Activated CD8-positive, alpha-beta T cell treated with anti-CD3 and anti-CD28 coated beads for 36 hours (primary cell): ENCODE measurements around the gene TCEAL4. TPM values are rescaled to one million over a fixed set of nuclear protein-coding genes. Genes with fewer than 3 reads are reported as not detected.

Source experiments
- ATAC-seq: fragments of 200-7000 bp; cut with Tn5 transposase; one replicate; pipeline ENCODE4 v1.10.0; 2021; ENCODE audit warnings: mild to moderate bottlenecking, moderate library complexity
- CTCF ChIA-PET: fragments of 350-600 bp; sonication (Branson Sonifier 250); formaldehyde crosslinking; loops from one replicate; lab custom pipeline; 2021; ENCODE audit warnings: antibody characterized with exemption; lab: Charles Lee
- POLR2A ChIA-PET: fragments of 350-600 bp; sonication (Branson Sonifier 250); formaldehyde crosslinking; loops from one replicate; lab custom pipeline; 2021; ENCODE audit warnings: antibody characterized with exemption; lab: Charles Lee
- DNase-seq: peaks from one replicate; pipeline ENCODE4 v3.0.0-alpha.2; 2020
- H3K27ac Mint-ChIP-seq: one replicate; pipeline ENCODE4 v1.8.0; 2021; ENCODE audit warnings: mild to moderate bottlenecking, mixed read lengths
- H3K27me3 Mint-ChIP-seq: one replicate; pipeline ENCODE4 v1.8.0; 2021; ENCODE audit warnings: mixed read lengths
- H3K36me3 Mint-ChIP-seq: one replicate; pipeline ENCODE4 v1.8.0; 2021; ENCODE audit warnings: low read depth, mixed read lengths
- H3K4me1 Mint-ChIP-seq: one replicate; pipeline ENCODE4 v1.8.0; 2021; ENCODE audit warnings: low read depth, mixed read lengths
- H3K4me3 Mint-ChIP-seq: one replicate; pipeline ENCODE4 v1.8.0; 2021; ENCODE audit warnings: mild to moderate bottlenecking, moderate library complexity, mixed read lengths
- H3K9me3 Mint-ChIP-seq: one replicate; pipeline ENCODE4 v1.8.0; 2021; ENCODE audit warnings: mixed read lengths
- intact Hi-C: fragments of 100-400 bp; cut with micrococcal nuclease; formaldehyde crosslinking; loops from one replicate; pipeline ENCODE4 v1.10.0; 2022
- total RNA-seq, 2 experiments: library from RNA; stranded (reverse); gene quantifications; one replicate each; pipeline ENCODE4 v1.2.3, GENCODE V29; 2021
- TF ChIP-seq, protein P1 (sequence below): fragments of 200-600 bp; IDR thresholded peaks from one replicate; pipeline ENCODE4 v1.8.0; 2022; ENCODE audit warnings: antibody characterized with exemption, mild to moderate bottlenecking

TCEAL4 gene
- total RNA-seq, 2 experiments from 2014 or later: 15.8 to 18.7 TPM

DNA sequence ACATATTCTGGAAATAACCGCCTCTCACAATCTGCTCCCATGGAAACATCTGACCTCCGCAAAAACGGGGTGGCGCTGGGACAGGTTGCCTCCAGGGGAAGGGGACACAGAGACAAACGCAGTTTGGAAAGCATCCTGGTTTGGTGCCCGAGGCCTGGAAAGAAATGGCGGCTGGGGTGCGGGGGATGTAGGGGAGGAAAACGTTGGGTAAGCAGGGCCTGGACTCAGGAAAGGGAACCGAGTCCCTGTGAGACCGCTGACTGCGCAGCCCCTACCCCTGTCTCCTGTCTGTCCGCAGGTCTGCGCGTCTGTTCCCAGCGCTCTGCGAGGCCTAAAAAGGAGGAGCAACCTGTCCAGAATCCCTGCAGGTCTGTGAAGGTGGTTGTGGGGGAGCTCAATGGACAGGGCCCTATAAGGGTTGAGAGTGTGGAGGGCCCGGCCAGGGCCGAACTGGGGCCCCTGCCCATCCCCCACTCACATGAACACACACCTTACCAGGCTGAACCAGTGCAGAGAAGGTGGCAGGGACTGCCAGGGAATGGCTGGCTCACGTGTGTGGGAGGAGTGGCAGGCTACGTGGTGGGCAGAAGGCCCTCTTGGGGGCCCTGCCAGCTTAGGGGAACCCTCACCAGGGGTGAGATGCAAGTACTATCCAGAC is 23.1 kb downstream of the TCEAL4 start:
- Mint-ChIP-seq H3K4me3 (peak overlapping the region; percentile 76), H3K27ac (peak overlapping the region; percentile 77), H3K9me3 (no peaks in the 10 kb centered on the region), H3K27me3 (no peaks in the 10 kb centered on the region), H3K36me3 (peaks cover 4% of the 10 kb centered on the region), H3K4me1 (peaks cover 2% of the 10 kb centered on the region)
- intact Hi-C loops: no loop called here
- TF ChIP-seq, protein P1, sequence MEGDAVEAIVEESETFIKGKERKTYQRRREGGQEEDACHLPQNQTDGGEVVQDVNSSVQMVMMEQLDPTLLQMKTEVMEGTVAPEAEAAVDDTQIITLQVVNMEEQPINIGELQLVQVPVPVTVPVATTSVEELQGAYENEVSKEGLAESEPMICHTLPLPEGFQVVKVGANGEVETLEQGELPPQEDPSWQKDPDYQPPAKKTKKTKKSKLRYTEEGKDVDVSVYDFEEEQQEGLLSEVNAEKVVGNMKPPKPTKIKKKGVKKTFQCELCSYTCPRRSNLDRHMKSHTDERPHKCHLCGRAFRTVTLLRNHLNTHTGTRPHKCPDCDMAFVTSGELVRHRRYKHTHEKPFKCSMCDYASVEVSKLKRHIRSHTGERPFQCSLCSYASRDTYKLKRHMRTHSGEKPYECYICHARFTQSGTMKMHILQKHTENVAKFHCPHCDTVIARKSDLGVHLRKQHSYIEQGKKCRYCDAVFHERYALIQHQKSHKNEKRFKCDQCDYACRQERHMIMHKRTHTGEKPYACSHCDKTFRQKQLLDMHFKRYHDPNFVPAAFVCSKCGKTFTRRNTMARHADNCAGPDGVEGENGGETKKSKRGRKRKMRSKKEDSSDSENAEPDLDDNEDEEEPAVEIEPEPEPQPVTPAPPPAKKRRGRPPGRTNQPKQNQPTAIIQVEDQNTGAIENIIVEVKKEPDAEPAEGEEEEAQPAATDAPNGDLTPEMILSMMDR: no peak
- ATAC-seq: peak; percentile 20
- CTCF ChIA-PET: no interaction called here
- POLR2A ChIA-PET: no interaction called here
- peak; percentile 2 for DNase-seq

DNA sequence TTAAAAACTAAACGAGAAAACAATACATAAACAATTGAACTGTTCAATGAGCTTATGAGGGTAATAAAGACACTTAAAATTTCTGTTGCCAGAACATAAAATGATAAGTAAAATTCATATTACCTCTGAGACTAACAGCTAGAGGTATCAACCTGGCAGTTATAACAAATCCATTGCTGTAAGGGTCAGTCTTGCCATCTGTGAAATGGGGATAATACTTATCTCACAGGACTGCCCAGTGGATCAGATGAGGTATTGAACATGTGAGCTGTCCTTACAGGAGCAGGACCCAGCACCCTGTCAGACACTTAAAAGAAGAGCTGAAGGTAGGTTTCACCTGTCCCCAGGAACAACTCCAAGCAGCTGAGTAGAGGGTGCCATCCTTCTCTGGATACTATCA is 25.0 kb downstream of the TCEAL4 start:
- intact Hi-C loops: no loop called here
- peaks cover 4% of the 10 kb centered on the region for H3K36me3 Mint-ChIP-seq
- TF ChIP-seq, protein P1: no peak
- H3K27me3 Mint-ChIP-seq: no peaks in the 10 kb centered on the region
- H3K9me3 Mint-ChIP-seq: no peaks in the 10 kb centered on the region
- no peak overlapping the region for H3K27ac Mint-ChIP-seq
- ChIA-PET POLR2A (no interaction called here), CTCF (no interaction called here)
- peaks cover 2% of the 10 kb centered on the region for H3K4me1 Mint-ChIP-seq
- DNase-seq (no peak), ATAC-seq (no peak)
- H3K4me3 Mint-ChIP-seq: no peak overlapping the region

DNA sequence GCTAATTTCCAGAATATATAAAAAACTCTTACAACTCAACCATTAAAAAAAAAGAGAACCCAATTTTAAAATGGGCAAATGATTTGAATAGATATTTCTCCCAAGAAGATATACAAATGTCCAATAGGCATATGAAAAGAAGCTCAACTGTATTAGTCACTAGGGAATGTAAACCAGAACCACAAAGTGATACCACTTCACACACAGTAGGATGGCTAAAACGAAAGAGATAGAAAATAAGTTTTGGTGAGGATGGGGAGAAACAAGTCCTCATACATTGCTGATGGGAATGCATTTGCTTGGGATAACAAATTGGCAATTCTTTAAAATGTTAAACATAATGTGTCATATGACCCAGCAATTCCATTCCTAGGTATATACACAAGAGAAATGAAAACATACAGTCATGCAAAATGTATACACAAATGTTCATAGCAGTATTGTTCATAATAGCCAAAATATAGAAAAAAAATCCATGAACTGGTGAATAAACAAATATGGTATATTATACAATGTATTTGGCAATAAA is 28.1 kb downstream of the TCEAL4 start:
- no peak overlapping the region for H3K27ac Mint-ChIP-seq
- H3K4me3 Mint-ChIP-seq: no peak overlapping the region
- no peak for DNase-seq
- POLR2A ChIA-PET: no interaction called here
- CTCF ChIA-PET: no interaction called here
- ATAC-seq: no peak
- H3K27me3 Mint-ChIP-seq: no peaks in the 10 kb centered on the region
- H3K4me1 Mint-ChIP-seq: no peaks in the 10 kb centered on the region
- intact Hi-C loops: no loop called here
- H3K9me3 Mint-ChIP-seq: no peaks in the 10 kb centered on the region
- H3K36me3 Mint-ChIP-seq: peaks cover 4% of the 10 kb centered on the region
- TF ChIP-seq, protein P1: no peak

DNA sequence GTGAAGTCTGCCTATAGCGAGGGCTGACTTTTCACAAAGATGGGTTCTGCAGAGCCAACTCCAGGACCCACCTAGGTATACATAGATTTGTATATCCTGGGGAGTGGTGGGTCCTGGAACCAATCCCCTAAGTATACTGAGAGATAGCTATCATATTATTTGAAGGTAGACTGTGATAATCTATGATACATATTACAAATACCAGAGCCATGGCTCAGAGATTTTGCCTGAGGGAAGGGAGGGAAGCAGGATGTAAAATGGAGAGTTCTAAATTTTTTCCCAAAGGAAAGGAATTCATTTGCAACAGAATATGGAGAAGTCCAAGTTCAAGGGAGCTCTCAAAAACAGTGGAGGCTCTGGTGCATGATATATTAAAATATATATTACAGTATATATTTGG is 29.7 kb downstream of the TCEAL4 start:
- ChIA-PET POLR2A (no interaction called here), CTCF (no interaction called here)
- Mint-ChIP-seq H3K4me3 (no peak overlapping the region), H3K4me1 (no peaks in the 10 kb centered on the region), H3K9me3 (no peaks in the 10 kb centered on the region), H3K27me3 (no peaks in the 10 kb centered on the region), H3K27ac (no peak overlapping the region), H3K36me3 (peaks cover 2% of the 10 kb centered on the region)
- TF ChIP-seq, protein P1: no peak
- DNase-seq: no peak
- ATAC-seq: no peak
- intact Hi-C loops: no loop called here

DNA sequence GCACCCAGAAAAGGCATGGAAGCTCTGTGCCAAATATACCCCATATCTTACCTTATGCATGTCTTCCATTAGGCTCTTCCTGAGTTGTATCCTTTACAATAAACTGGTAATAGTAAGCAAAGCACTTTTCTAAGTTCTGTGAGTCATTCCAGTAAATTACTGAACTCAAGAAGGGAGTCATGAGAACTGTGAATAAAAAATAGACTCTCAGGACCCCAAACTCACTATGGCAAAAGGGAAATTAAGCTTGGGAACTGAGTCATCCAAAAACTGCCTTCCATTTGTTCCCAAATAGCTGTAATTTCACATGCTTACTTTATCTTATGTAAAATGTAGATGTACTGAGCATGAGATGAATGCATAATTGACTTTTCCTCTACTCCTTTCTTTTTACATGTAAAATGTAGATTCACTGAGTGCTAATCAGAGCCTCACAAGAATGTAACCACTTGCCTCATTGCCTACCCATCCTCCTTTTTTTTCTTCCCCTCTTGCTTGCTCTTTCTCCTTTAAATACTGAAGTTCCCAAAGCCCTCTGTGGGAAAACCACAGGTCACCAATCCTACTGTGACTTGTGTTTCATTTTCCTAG is 30.6 kb downstream of the TCEAL4 start:
- no peak overlapping the region for H3K4me3 Mint-ChIP-seq
- ChIA-PET POLR2A (no interaction called here), CTCF (no interaction called here)
- DNase-seq (no peak), ATAC-seq (no peak)
- H3K36me3 Mint-ChIP-seq: no peaks in the 10 kb centered on the region
- no peaks in the 10 kb centered on the region for H3K27me3 Mint-ChIP-seq
- intact Hi-C loops: no loop called here
- TF ChIP-seq, protein P1: no peak
- H3K4me1 Mint-ChIP-seq: no peaks in the 10 kb centered on the region
- H3K27ac Mint-ChIP-seq: no peak overlapping the region
- no peaks in the 10 kb centered on the region for H3K9me3 Mint-ChIP-seq
